Neuron (in vitro differentiated cells): Measurements from ENCODE around the gene TTLL6.
"Not testable (repeated sequence)": the region's sequence is repeated elsewhere in the genome, so short reads cannot be mapped to it uniquely, and the experiment has no call there.

Source experiments
- H2AFZ ChIP-seq: one replicate; pipeline ENCODE4 v1.6.1; 2013; ENCODE audit warnings: low read depth, mild to moderate bottlenecking, inconsistent platforms, low read length, moderate library complexity
- H3K27me3 ChIP-seq: one replicate; pipeline ENCODE4 v1.6.1; 2013; ENCODE audit warnings: low read length; ENCODE audit not compliant: insufficient read depth
- H3K36me3 ChIP-seq: one replicate; pipeline ENCODE4 v1.6.1; 2013; ENCODE audit warnings: low read length; ENCODE audit not compliant: insufficient read depth
- H3K4me1 ChIP-seq: one replicate; pipeline ENCODE4 v1.6.1; 2013; ENCODE audit warnings: low read length; ENCODE audit not compliant: insufficient read depth
- H3K4me3 ChIP-seq: 2 replicates; pipeline ENCODE4 v1.5.1; 2013; ENCODE audit warnings: mild to moderate bottlenecking, low read length, moderate library complexity
- H3K9me3 ChIP-seq: one replicate; pipeline ENCODE4 v1.6.1; 2013; ENCODE audit warnings: low read length

Gene TTLL6

GRCh38 chr17:48800626-48801217, 16.3 kb downstream of the TTLL6 start:
- Histone ChIP-seq H2AFZ (no peak overlapping the region), H3K9me3 (no peaks in the 10 kb centered on the region), H3K27me3 (peaks cover 33% of the 10 kb centered on the region), H3K36me3 (no peaks in the 10 kb centered on the region), H3K4me3 (no peak overlapping the region), H3K4me1 (no peaks in the 10 kb centered on the region)

- Histone ChIP-seq H3K36me3 (no peaks in the 10 kb centered on the region), H3K4me1 (no peaks in the 10 kb centered on the region), H2AFZ (no peak overlapping the region), H3K27me3 (peaks cover 26% of the 10 kb centered on the region), H3K4me3 (no peak overlapping the region), H3K9me3 (no peaks in the 10 kb centered on the region)
Measured at GRCh38 chr17:48799069-48799723, 17.8 kb downstream of the TTLL6 start.

GRCh38 chr17:48796163-48796522, 20.9 kb downstream of the TTLL6 start:
- peaks cover 23% of the 10 kb centered on the region for H3K27me3 ChIP-seq
- not testable (repeated sequence) for H3K4me1 ChIP-seq, H3K4me3 ChIP-seq, H2AFZ ChIP-seq, H3K9me3 ChIP-seq, H3K36me3 ChIP-seq

GRCh38 chr17:48795444-48796162, 21.4 kb downstream of the TTLL6 start:
- Histone ChIP-seq H3K4me3 (no peak overlapping the region), H2AFZ (no peak overlapping the region), H3K27me3 (peaks cover 21% of the 10 kb centered on the region), H3K9me3 (no peaks in the 10 kb centered on the region), H3K36me3 (no peaks in the 10 kb centered on the region), H3K4me1 (peaks cover 3% of the 10 kb centered on the region)

- Histone ChIP-seq H2AFZ (no peak overlapping the region), H3K4me1 (peaks cover 3% of the 10 kb centered on the region), H3K27me3 (peaks cover 32% of the 10 kb centered on the region), H3K9me3 (no peaks in the 10 kb centered on the region), H3K36me3 (no peaks in the 10 kb centered on the region), H3K4me3 (no peak overlapping the region)
Measured at GRCh38 chr17:48792033-48792798, 24.8 kb downstream of the TTLL6 start.

- Histone ChIP-seq H2AFZ (no peak overlapping the region), H3K36me3 (no peaks in the 10 kb centered on the region), H3K4me3 (no peak overlapping the region), H3K27me3 (peaks cover 37% of the 10 kb centered on the region), H3K9me3 (no peaks in the 10 kb centered on the region), H3K4me1 (peaks cover 3% of the 10 kb centered on the region)
Measured at GRCh38 chr17:48791128-48792032, 25.6 kb downstream of the TTLL6 start.

GRCh38 chr17:48790607-48791127, 26.4 kb downstream of the TTLL6 start:
- Histone ChIP-seq H3K36me3 (no peaks in the 10 kb centered on the region), H3K4me3 (no peak overlapping the region), H2AFZ (no peak overlapping the region), H3K27me3 (peaks cover 40% of the 10 kb centered on the region), H3K4me1 (peaks cover 3% of the 10 kb centered on the region), H3K9me3 (no peaks in the 10 kb centered on the region)

- H3K4me1 ChIP-seq: peaks cover 3% of the 10 kb centered on the region
- H3K36me3 ChIP-seq: no peaks in the 10 kb centered on the region
- no peak overlapping the region for H2AFZ ChIP-seq
- no peak overlapping the region for H3K4me3 ChIP-seq
- H3K9me3 ChIP-seq: no peaks in the 10 kb centered on the region
- H3K27me3 ChIP-seq: peaks cover 49% of the 10 kb centered on the region
Measured at GRCh38 chr17:48787828-48788227, 29.2 kb downstream of the TTLL6 start.

GRCh38 chr17:48779421-48779820, 37.6 kb downstream of the TTLL6 start:
- Histone ChIP-seq H3K4me3 (no peak overlapping the region), H3K9me3 (no peaks in the 10 kb centered on the region), H3K36me3 (no peaks in the 10 kb centered on the region), H3K4me1 (no peaks in the 10 kb centered on the region), H3K27me3 (peaks cover 2% of the 10 kb centered on the region), H2AFZ (no peak overlapping the region)

GRCh38 chr17:48776602-48777001, 40.4 kb downstream of the TTLL6 start:
- Histone ChIP-seq H3K36me3 (no peaks in the 10 kb centered on the region), H3K9me3 (no peaks in the 10 kb centered on the region), H3K27me3 (no peaks in the 10 kb centered on the region), H3K4me3 (no peak overlapping the region), H3K4me1 (no peaks in the 10 kb centered on the region), H2AFZ (no peak overlapping the region)

- Histone ChIP-seq H2AFZ (no peak overlapping the region), H3K36me3 (no peaks in the 10 kb centered on the region), H3K9me3 (no peaks in the 10 kb centered on the region), H3K4me3 (no peak overlapping the region), H3K27me3 (peaks cover 3% of the 10 kb centered on the region), H3K4me1 (no peaks in the 10 kb centered on the region)
Measured at GRCh38 chr17:48773245-48773644, 43.8 kb downstream of the TTLL6 start.

GRCh38 chr17:48770954-48771353, 46.1 kb downstream of the TTLL6 start:
- Histone ChIP-seq H3K27me3 (peaks cover 9% of the 10 kb centered on the region), H3K9me3 (no peaks in the 10 kb centered on the region), H3K36me3 (no peaks in the 10 kb centered on the region), H3K4me3 (no peak overlapping the region), H3K4me1 (no peaks in the 10 kb centered on the region), H2AFZ (no peak overlapping the region)
